B cell (primary cell): ENCODE measurements around the gene AK9. TPM values are rescaled to one million over a fixed set of nuclear protein-coding genes. Genes with fewer than 3 reads are reported as not detected.

Source experiments
- ATAC-seq: fragments of 200-7000 bp; cut with Tn5 transposase; one replicate; pipeline ENCODE4 v1.10.0; 2021; ENCODE audit warnings: low read depth, mild to moderate bottlenecking, moderate number of reproducible peaks, moderate library complexity
- CTCF ChIA-PET: fragments of 350-600 bp; sonication (Branson Sonifier 250); formaldehyde crosslinking; loops from one replicate; lab custom pipeline; 2021; ENCODE audit warnings: antibody characterized with exemption, inconsistent platforms; lab: Charles Lee
- POLR2A ChIA-PET: fragments of 350-600 bp; sonication (Branson Sonifier 250); formaldehyde crosslinking; loops from one replicate; lab custom pipeline; 2021; ENCODE audit warnings: antibody characterized with exemption; lab: Charles Lee
- DNase-seq: peaks from one replicate; pipeline ENCODE4 v3.0.0; 2013
- H2AFZ ChIP-seq: 2 replicates; pipeline ENCODE4 v1.6.1; 2012; ENCODE audit warnings: mild to moderate bottlenecking, low read depth, low read length; ENCODE audit not compliant: insufficient read depth, poor library complexity, severe bottlenecking
- H3K27ac ChIP-seq, 2 donors: 1 replicate in 1 of 2; 2 replicates in 1 of 2; pipeline ENCODE4 v1.5.1; 2012 to 2013; ENCODE audit warnings: low read length in 2 of 2, mild to moderate bottlenecking in 2 of 2, moderate library complexity in 1 of 2
- H3K27me3 ChIP-seq, 4 experiments: fragments of 200-600 bp in 1 of 4; sonication (generic) in 1 of 4; replicated peaks in 1 of 4; 1 replicate in 2 of 4; 2 replicates in 2 of 4; pipeline versions ENCODE4 v1.6.1 to v1.7.0; 2013 to 2016; ENCODE audit warnings: low read length in 3 of 4, mild to moderate bottlenecking in 2 of 4, mixed read lengths in 1 of 4, moderate library complexity in 1 of 4; ENCODE audit not compliant: insufficient read depth in 4 of 4, control insufficient read depth in 3 of 4; ENCODE audit errors: control extremely low read depth in 1 of 4
- H3K36me3 ChIP-seq, 2 experiments: replicated peaks in 1 of 2; 1 replicate in 1 of 2; 2 replicates in 1 of 2; pipeline versions ENCODE4 v1.6.1 to v1.7.1; 2013; ENCODE audit warnings: low read length in 1 of 2; ENCODE audit not compliant: insufficient read depth in 2 of 2, control insufficient read depth in 1 of 2; ENCODE audit errors: control extremely low read depth in 1 of 2, extremely low read depth in 1 of 2
- H3K4me1 ChIP-seq, 2 donors: fragments of 200-600 bp in 1 of 2; sonication (generic) in 1 of 2; 1 replicate in 1 of 2; 2 replicates in 1 of 2; pipeline versions ENCODE4 v1.5.1 to v1.6.1; 2013 to 2017; ENCODE audit warnings: low read length in 2 of 2; ENCODE audit not compliant: control insufficient read depth in 2 of 2, insufficient read depth in 2 of 2
- H3K4me2 ChIP-seq: replicated peaks from 2 replicates; pipeline ENCODE3; 2012; ENCODE audit warnings: mild to moderate bottlenecking, low read depth, low read length; ENCODE audit not compliant: poor library complexity, severe bottlenecking
- H3K4me3 ChIP-seq, 5 experiments: fragments of 200-600 bp in 1 of 5; sonication (generic) in 1 of 5; 1 replicate in 3 of 5; 2 replicates in 2 of 5; pipeline versions ENCODE4 v1.5.1 to v1.7.0; 2011 to 2016; ENCODE audit warnings: low read length in 4 of 5, mild to moderate bottlenecking in 4 of 5, low read depth in 2 of 5, control low read depth in 1 of 5, moderate library complexity in 1 of 5; ENCODE audit not compliant: insufficient read depth in 1 of 5; ENCODE audit errors: control extremely low read depth in 1 of 5, extremely low read depth in 1 of 5
- H3K79me2 ChIP-seq: fragments of 200-600 bp; sonication (generic); one replicate; pipeline ENCODE4 v1.6.0; 2016; ENCODE audit warnings: low read length; ENCODE audit not compliant: control insufficient read depth, insufficient read depth
- H3K9ac ChIP-seq: fragments of 200-600 bp; sonication (generic); 2 replicates; pipeline ENCODE4 v1.6.1; 2017; ENCODE audit warnings: mild to moderate bottlenecking, low read length, moderate library complexity
- H3K9me3 ChIP-seq, 3 donors: one replicate each; pipeline versions ENCODE4 v1.6.1 to v1.7.1; 2013; ENCODE audit warnings: low read length in 2 of 3; ENCODE audit not compliant: control insufficient read depth in 2 of 3, insufficient read depth in 1 of 3; ENCODE audit errors: control extremely low read depth in 1 of 3
- H4K20me1 ChIP-seq: 2 replicates; pipeline ENCODE4 v1.6.0; 2012; ENCODE audit warnings: mild to moderate bottlenecking, low read length; ENCODE audit not compliant: insufficient read depth, control insufficient read depth, poor library complexity, severe bottlenecking
- H3K27ac Mint-ChIP-seq: one replicate; pipeline ENCODE4 v1.8.0; 2021; ENCODE audit warnings: mixed read lengths
- H3K27me3 Mint-ChIP-seq: one replicate; pipeline ENCODE4 v1.8.0; 2021; ENCODE audit warnings: mixed read lengths
- H3K4me1 Mint-ChIP-seq: one replicate; pipeline ENCODE4 v1.8.0; 2021; ENCODE audit warnings: mixed read lengths
- H3K4me3 Mint-ChIP-seq: one replicate; pipeline ENCODE4 v1.8.0; 2021; ENCODE audit warnings: mixed read lengths
- H3K9me3 Mint-ChIP-seq: one replicate; pipeline ENCODE4 v1.8.0; 2022; ENCODE audit warnings: mixed read lengths; ENCODE audit not compliant: insufficient read depth
- CTCF ChIP-seq: fragments of 200-600 bp; IDR thresholded peaks from one replicate; pipeline ENCODE4 v1.8.0; 2022; ENCODE audit warnings: antibody characterized with exemption, mild to moderate bottlenecking
- EZH2 ChIP-seq: IDR thresholded peaks from 2 replicates; pipeline ENCODE4 v1.6.1; 2012; ENCODE audit warnings: borderline replicate concordance, low read depth, mild to moderate bottlenecking, moderate library complexity, low read length; ENCODE audit not compliant: insufficient read depth, poor library complexity, severe bottlenecking
- WGBS: methylation state at CpG from one replicate; pipeline ENCODE4 v1.1.5; 2013; ENCODE audit warnings: missing lambda C conversion rate; ENCODE audit not compliant: insufficient coverage; 5-methylcytosine and 5-hydroxymethylcytosine counted together
- intact Hi-C: fragments of 100-400 bp; cut with micrococcal nuclease; formaldehyde crosslinking; loops from one replicate; pipeline ENCODE4 v1.10.0; 2022
- polyA plus RNA-seq: library from polyadenylated mRNA; depleted of rRNA; stranded (reverse); fragments of >200 nt; gene quantifications from 2 replicates; pipeline ENCODE4 v1.2.3, GENCODE V29; 2012
- total RNA-seq, 2 donors: library from RNA; stranded (reverse); fragments of 120-200 nt in 1 of 2; gene quantifications; 1 replicate in 1 of 2; 2 replicates in 1 of 2; pipeline versions ENCODE4 v1.2.3 to v1.2.4, GENCODE V29; 2013 to 2022

The AK9 gene
- total and polyA plus RNA-seq, 2 donors (not counting 1 experiment from before 2014, with no cell fraction given): 6.4 to 26.5 TPM

GRCh38 chr6:109706513-109706912 lies 15.5 kb upstream of the AK9 start:
- ATAC-seq (no peak), DNase-seq (no peak)
- Histone ChIP-seq H3K9ac (no peak overlapping the region), H3K4me3 (no peak overlapping the region), H4K20me1 (peaks cover 36% of the 10 kb centered on the region), H3K36me3 (peaks cover 0 to 2% of the 10 kb centered on the region in 2 experiments), H3K79me2 (peaks cover 72% of the 10 kb centered on the region), H3K4me1 (peaks cover 24 to 25% of the 10 kb centered on the region in 2 donors), H2AFZ (no peak overlapping the region), H3K9me3 (peaks cover 0 to 3% (median 2%) of the 10 kb centered on the region in 3 donors), H3K27me3 (no peaks in the 10 kb centered on the region), H3K27ac (peak overlapping the region in 1 of 2 donors; percentile 58), H3K4me2 (no peak overlapping the region)
- POLR2A ChIA-PET: no interaction called here
- Mint-ChIP-seq H3K4me1 (peaks cover 69% of the 10 kb centered on the region), H3K9me3 (peaks cover 10% of the 10 kb centered on the region), H3K27me3 (no peaks in the 10 kb centered on the region), H3K27ac (peak overlapping the region; percentile 12), H3K4me3 (no peak overlapping the region)
- intact Hi-C loops: loop anchor here (5.0 kb wide), 2 partner anchors 471 to 519 kb away; partner anchors contain the start of gene WASF1
- TF ChIP-seq EZH2: no peak
- no peak for TF ChIP-seq CTCF
- CTCF ChIA-PET: interaction anchor here (0.8 to 9.5 kb wide), 6 partner anchors 13 to 685 kb away, joined by 5 to 340 read pairs (median 55); partner anchors contain the start of genes AK9 and FIG4
- 38% methylated on average over 2 of the region's 6 CpGs for WGBS

GRCh38 chr6:109705258-109705657 lies 14.3 kb upstream of the AK9 start:
- Histone ChIP-seq H3K36me3 (peaks cover 0 to 2% of the 10 kb centered on the region in 2 experiments), H4K20me1 (peaks cover 32% of the 10 kb centered on the region), H3K79me2 (peaks cover 69% of the 10 kb centered on the region), H3K9ac (no peak overlapping the region), H3K27ac (no peak overlapping the region), H2AFZ (no peak overlapping the region), H3K4me1 (peaks cover 24 to 25% of the 10 kb centered on the region in 2 donors), H3K4me3 (no peak overlapping the region), H3K27me3 (no peaks in the 10 kb centered on the region), H3K4me2 (no peak overlapping the region), H3K9me3 (peaks cover 0 to 2% (median 0%) of the 10 kb centered on the region in 3 donors)
- ATAC-seq: peak; percentile 99
- Mint-ChIP-seq H3K4me3 (no peak overlapping the region), H3K9me3 (peaks cover 10% of the 10 kb centered on the region), H3K27me3 (no peaks in the 10 kb centered on the region), H3K27ac (no peak overlapping the region), H3K4me1 (peaks cover 65% of the 10 kb centered on the region)
- CTCF ChIA-PET: interaction anchor here (0.6 to 9.5 kb wide), 29 partner anchors 10 to 698 kb away, joined by 3 to 340 read pairs (median 4); partner anchors contain the start of genes AK9, CDC40, FIG4 and WASF1
- peak; percentile 89 for DNase-seq
- TF ChIP-seq EZH2: no peak
- peak; percentile 98 for TF ChIP-seq CTCF
- intact Hi-C loops: loop anchor here (1.0 to 5.0 kb wide), 8 partner anchors 14 to 686 kb away; partner anchors contain the start of genes AK9, FIG4 and WASF1
- POLR2A ChIA-PET: interaction anchor here (1.5 kb wide), 1 partner anchor 335 kb away, joined by 7 read pairs; no protein-coding TSS in a partner anchor
- WGBS: no CpG with 5 or more reads among the region's 7 CpGs
